Fibroblast of villous mesenchyme (primary cell): ENCODE results near the gene ATP2C2. TPM values are rescaled to one million over a fixed set of nuclear protein-coding genes. Genes with fewer than 3 reads are reported as not detected.

Experiments used
- DNase-seq: peaks from one replicate; pipeline ENCODE4 v3.0.0-alpha.2; 2010; ENCODE audit warnings: low read depth
- H3K4me3 ChIP-seq: 2 replicates; pipeline ENCODE4 v1.5.1; 2011; ENCODE audit warnings: low read depth, mild to moderate bottlenecking, low read length
- CTCF ChIP-seq: IDR thresholded peaks from 2 replicates; pipeline ENCODE4 v1.5.1; 2012; ENCODE audit warnings: low read depth, mild to moderate bottlenecking, low read length; ENCODE audit not compliant: insufficient read depth
- total RNA-seq: library from RNA; depleted of rRNA; stranded (reverse); fragments of >200 nt; gene quantifications from 2 replicates; pipeline ENCODE4 v1.2.3, GENCODE V29; 2012

Gene ATP2C2
- total RNA-seq, 1 donor = not detected

GRCh38 chr16:84471966-84472365 is 103.6 kb downstream of the ATP2C2 start:
- no peak for TF ChIP-seq CTCF
- DNase-seq = no peak
- no peak overlapping the region for H3K4me3 ChIP-seq

GRCh38 chr16:84475643-84476240 is 107.4 kb downstream of the ATP2C2 start:
- no peak for DNase-seq
- no peak for TF ChIP-seq CTCF
- no peak overlapping the region for H3K4me3 ChIP-seq

- DNase-seq = no peak
- TF ChIP-seq CTCF = no peak
- H3K4me3 ChIP-seq = no peak overlapping the region
These were observed 108.1 kb downstream of the ATP2C2 start for GRCh38 chr16:84476401-84476800.

GRCh38 chr16:84477661-84478060 is 109.3 kb downstream of the ATP2C2 start:
- DNase-seq = no peak
- TF ChIP-seq CTCF = no peak

GRCh38 chr16:84478172-84478947 is 110.0 kb downstream of the ATP2C2 start:
- TF ChIP-seq CTCF = no peak
- DNase-seq = peak; percentile 55
- no peak overlapping the region for H3K4me3 ChIP-seq

More at GRCh38 chr16:84477661-84478060, 109.3 kb downstream of the ATP2C2 start:
- no peak overlapping the region for H3K4me3 ChIP-seq

GRCh38 chr16:84479716-84480450 is 111.5 kb downstream of the ATP2C2 start:
- no peak for DNase-seq
- no peak for TF ChIP-seq CTCF
- H3K4me3 ChIP-seq = no peak overlapping the region
